ENCODE data around the gene ASNSD1. TPM values are rescaled to one million over a fixed set of nuclear protein-coding genes. Genes with fewer than 3 reads are reported as not detected.
"Not testable (repeated sequence)": the region's sequence is repeated elsewhere in the genome, so short reads cannot be mapped to it uniquely, and the experiment has no call there.

The ASNSD1 gene
- polyA plus RNA-seq, 4 donors, result 53.6 to 63.4 (median 59.9) TPM

GRCh38 chr2:189683348-189683747, 22.1 kb downstream of the ASNSD1 start:
- DNase-seq (ENCODE audit: low read depth in 4 of 4, low spot score in 2 of 4), result no peak

DNA sequence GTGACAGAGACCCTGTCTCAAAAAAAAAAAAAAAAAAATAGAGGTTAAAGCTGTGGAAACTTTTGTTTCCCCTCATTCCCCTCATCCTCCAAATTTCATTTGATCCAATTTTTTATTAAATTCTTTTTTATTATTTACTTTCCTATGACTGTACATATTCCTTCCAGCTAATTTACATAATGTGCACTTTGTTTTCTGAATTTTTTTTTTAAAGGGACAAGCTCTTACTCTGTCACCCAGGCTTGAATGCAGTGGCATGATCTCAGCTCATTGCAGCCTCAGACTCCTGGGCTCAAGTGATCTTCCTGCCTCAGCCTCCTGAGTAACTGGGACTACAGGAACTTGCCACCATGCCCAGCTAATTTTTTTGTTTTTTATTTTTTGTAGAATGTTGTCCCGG, 23.6 kb downstream of the ASNSD1 start:
- no peak for DNase-seq (ENCODE audit: low read depth in 4 of 4, low spot score in 2 of 4)

DNA sequence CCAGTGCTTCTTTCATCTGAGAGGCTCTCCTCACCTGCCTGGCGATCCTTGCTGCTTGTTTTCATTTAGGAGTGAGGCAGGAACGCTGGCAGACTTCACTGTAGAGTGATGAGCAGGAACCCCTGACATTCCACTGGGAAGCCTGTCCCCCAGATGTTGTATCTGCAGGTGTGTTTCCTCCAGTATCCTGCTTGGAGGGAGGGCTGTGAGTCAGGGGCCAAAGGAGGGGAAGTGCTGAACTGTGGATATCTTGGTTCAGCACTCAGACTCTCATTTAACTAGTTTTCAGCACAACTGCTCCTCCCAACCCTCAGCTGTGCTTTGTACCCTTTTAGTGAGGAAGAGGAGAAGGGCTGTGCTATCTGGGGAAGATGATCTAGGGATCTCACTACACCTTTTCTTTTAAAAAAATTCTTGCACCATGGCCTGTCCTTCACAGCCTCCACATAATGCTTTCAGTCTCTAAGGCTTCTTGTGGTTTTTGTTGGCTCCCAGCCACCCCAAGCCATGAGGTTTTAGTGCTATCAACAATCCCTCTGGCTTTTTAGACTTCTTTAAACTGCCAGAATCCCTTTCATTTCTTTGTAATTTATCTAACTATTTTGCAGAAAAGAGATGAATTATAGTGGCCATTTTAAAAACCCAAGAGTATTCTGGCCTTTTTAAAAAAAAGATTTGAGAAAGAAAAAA, 24.4 kb downstream of the ASNSD1 start:
- DNase-seq (ENCODE audit: low read depth in 4 of 4, low spot score in 2 of 4), result no peak

GRCh38 chr2:189687796-189688195, 26.5 kb downstream of the ASNSD1 start:
- not testable (repeated sequence) for DNase-seq (ENCODE audit: low read depth in 4 of 4, low spot score in 2 of 4)

DNA sequence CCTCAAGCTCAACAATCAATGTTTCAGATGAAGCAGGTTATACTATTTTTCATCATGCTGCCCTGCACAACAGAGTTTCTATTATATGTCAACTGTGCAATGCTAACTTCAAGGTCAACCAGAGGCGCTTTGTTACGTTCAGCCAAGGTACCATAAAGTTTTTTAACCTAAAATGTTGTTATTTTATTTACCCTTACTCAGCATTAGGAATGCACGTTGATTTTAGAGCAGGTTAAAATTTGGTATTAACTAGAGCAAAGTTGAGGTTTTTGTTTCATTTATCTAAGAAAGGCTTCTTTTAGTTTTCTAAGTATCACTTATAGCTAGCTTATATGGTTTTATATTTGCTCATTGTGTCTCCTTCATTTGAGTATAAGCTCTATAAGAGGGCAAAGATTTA, 35.0 kb downstream of the ASNSD1 start:
- DNase-seq (ENCODE audit: low read depth in 4 of 4, low spot score in 2 of 4), result no peak

GRCh38 chr2:189698020-189698887, 37.0 kb downstream of the ASNSD1 start:
- peak in 1 of 4 donors; percentile 45 for DNase-seq (ENCODE audit: low read depth in 4 of 4, low spot score in 2 of 4)

GRCh38 chr2:189700681-189701080, 39.4 kb downstream of the ASNSD1 start:
- DNase-seq (ENCODE audit: low read depth in 4 of 4, low spot score in 2 of 4), result no peak

- no peak for DNase-seq (ENCODE audit: low read depth in 4 of 4, low spot score in 2 of 4)
These were observed 40.8 kb downstream of the ASNSD1 start for GRCh38 chr2:189702071-189702470.

DNA sequence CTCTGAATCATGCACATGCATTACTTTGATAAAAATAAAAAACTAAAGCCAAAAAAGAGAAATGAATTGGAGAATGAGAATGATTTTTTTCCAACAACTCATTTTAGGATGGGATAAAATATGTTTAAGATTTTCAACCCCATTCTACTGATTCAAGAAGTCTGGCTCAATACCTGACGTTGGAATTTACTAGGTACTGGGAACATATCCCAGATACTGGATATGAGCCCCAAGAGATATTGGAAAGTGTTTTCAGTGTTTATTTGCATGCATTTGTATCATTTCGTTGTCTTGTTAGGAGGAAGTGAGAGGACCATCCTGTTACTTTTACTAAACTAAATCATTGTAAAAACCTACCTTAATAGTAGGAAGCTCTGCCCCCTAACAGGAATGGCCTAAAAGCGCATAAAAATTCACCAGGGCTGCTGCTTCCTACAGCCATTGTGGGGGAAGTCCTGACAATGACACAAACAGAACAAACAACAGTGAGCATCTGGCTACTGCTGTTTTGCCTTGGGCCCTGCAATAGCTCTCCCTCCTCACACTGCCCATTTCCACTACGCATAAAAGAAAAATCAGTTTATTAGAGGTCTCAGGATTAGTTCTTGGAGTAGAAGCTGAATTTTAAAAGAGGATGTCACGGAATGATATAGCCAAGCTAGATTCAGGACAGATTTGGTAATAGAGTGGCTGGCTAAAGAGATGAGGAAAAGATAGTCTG, 48.4 kb downstream of the ASNSD1 start:
- DNase-seq (ENCODE audit: low read depth in 4 of 4, low spot score in 2 of 4), result no peak

DNA sequence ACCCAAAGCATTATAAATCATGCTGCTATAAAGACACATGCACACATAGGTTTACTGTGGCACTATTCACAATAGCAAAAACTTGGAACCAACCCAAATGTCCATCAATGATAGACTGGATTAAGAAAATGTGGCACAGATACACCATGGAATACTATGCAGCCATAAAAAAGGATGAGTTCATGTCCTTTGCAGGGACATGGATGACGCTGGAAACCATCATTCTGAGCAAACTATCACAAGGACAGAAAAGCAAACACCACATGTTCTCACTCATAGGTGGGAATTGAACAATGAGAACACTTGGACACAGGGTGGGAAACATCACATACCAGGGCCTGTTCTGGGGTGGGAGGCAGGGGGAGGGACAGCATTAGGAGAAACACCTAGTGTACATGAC, 56.3 kb downstream of the ASNSD1 start:
- not testable (repeated sequence) for DNase-seq (ENCODE audit: low read depth in 4 of 4, low spot score in 2 of 4)

- no peak for DNase-seq (ENCODE audit: low read depth in 4 of 4, low spot score in 2 of 4)
These were observed 58.3 kb downstream of the ASNSD1 start for GRCh38 chr2:189719571-189719970.

Other genes with a start within 250 kb of the ASNSD1 start
- gene WDR75, start 220.0 kb upstream of the ASNSD1 start, polyA plus RNA-seq (ENCODE audit: insufficient read length in 4 of 4), result 10 to 100 TPM; 42.6 to 57.6 (median 49.9) TPM
- gene SLC40A1, start 80.7 kb upstream of the ASNSD1 start, polyA plus RNA-seq (ENCODE audit: insufficient read length in 4 of 4), result 100 to 1,000 TPM; 100 to 172 (median 120) TPM
- 10 to 100 TPM in 2 of 4 donors, 1 to 10 TPM in 2; 6.6 to 15.8 (median 11.6) TPM for gene ANKAR, start 13.2 kb downstream of the ASNSD1 start, polyA plus RNA-seq (ENCODE audit: insufficient read length in 4 of 4)
- 10 to 100 TPM; 15.6 to 26.2 (median 20.1) TPM for gene OSGEPL1, start 101.3 kb downstream of the ASNSD1 start, polyA plus RNA-seq (ENCODE audit: insufficient read length in 4 of 4)
- gene ORMDL1, start 122.9 kb downstream of the ASNSD1 start, polyA plus RNA-seq (ENCODE audit: insufficient read length in 4 of 4), result 100 to 1,000 TPM in 2 of 4 donors, 10 to 100 TPM in 2; 74.0 to 110 (median 97.4) TPM
- gene PMS1, start 123.0 kb downstream of the ASNSD1 start, polyA plus RNA-seq (ENCODE audit: insufficient read length in 4 of 4), result 10 to 100 TPM; 30.8 to 50.8 (median 39.6) TPM

Measured in left renal cortex interstitium (tissue), 4 donors.